PC-9 (cell line): ENCODE results near the gene CACHD1.

ENCODE experiments used
- EZH2 ChIP-seq: fragments of 200-600 bp; sonication (generic); IDR thresholded peaks from 2 replicates; pipeline ENCODE4 v1.8.0; 2017; ENCODE audit warnings: antibody characterized with exemption, low read depth
- TF ChIP-seq, protein P1 (sequence below): fragments of 200-600 bp; sonication (generic); conservative IDR thresholded peaks from 2 replicates; pipeline ENCODE4 v1.6.1; 2017; ENCODE audit warnings: mixed run types, antibody characterized with exemption, mild to moderate bottlenecking, moderate library complexity

- TF ChIP-seq, protein P1, sequence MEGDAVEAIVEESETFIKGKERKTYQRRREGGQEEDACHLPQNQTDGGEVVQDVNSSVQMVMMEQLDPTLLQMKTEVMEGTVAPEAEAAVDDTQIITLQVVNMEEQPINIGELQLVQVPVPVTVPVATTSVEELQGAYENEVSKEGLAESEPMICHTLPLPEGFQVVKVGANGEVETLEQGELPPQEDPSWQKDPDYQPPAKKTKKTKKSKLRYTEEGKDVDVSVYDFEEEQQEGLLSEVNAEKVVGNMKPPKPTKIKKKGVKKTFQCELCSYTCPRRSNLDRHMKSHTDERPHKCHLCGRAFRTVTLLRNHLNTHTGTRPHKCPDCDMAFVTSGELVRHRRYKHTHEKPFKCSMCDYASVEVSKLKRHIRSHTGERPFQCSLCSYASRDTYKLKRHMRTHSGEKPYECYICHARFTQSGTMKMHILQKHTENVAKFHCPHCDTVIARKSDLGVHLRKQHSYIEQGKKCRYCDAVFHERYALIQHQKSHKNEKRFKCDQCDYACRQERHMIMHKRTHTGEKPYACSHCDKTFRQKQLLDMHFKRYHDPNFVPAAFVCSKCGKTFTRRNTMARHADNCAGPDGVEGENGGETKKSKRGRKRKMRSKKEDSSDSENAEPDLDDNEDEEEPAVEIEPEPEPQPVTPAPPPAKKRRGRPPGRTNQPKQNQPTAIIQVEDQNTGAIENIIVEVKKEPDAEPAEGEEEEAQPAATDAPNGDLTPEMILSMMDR, result no peak
- TF ChIP-seq EZH2, result no peak
Measured at GRCh38 chr1:64427879-64428278, 42.0 kb upstream of the CACHD1 start.
